Rectal smooth muscle tissue (tissue), 1 donor: ENCODE results near the gene PABPC1L.
"Not testable (repeated sequence)": the region's sequence is repeated elsewhere in the genome, so short reads cannot be mapped to it uniquely, and the experiment has no call there.

Experiments used
- H3K27ac ChIP-seq: one replicate; pipeline ENCODE4 v1.7.0; 2013; ENCODE audit warnings: low read depth, low read length, inconsistent platforms
- H3K27me3 ChIP-seq: one replicate; pipeline ENCODE4 v1.7.0; 2013; ENCODE audit warnings: low read length; ENCODE audit not compliant: control insufficient read depth, insufficient read depth
- H3K36me3 ChIP-seq: one replicate; pipeline ENCODE4 v1.7.0; 2013; ENCODE audit warnings: low read length; ENCODE audit not compliant: control insufficient read depth, insufficient read depth
- H3K4me1 ChIP-seq: one replicate; pipeline ENCODE4 v1.7.0; 2013; ENCODE audit warnings: low read length; ENCODE audit not compliant: control insufficient read depth, insufficient read depth
- H3K4me3 ChIP-seq: one replicate; pipeline ENCODE4 v1.7.0; 2013; ENCODE audit warnings: low read length
- H3K9ac ChIP-seq: one replicate; pipeline ENCODE4 v1.7.0; 2013; ENCODE audit warnings: low read length

Gene PABPC1L

DNA sequence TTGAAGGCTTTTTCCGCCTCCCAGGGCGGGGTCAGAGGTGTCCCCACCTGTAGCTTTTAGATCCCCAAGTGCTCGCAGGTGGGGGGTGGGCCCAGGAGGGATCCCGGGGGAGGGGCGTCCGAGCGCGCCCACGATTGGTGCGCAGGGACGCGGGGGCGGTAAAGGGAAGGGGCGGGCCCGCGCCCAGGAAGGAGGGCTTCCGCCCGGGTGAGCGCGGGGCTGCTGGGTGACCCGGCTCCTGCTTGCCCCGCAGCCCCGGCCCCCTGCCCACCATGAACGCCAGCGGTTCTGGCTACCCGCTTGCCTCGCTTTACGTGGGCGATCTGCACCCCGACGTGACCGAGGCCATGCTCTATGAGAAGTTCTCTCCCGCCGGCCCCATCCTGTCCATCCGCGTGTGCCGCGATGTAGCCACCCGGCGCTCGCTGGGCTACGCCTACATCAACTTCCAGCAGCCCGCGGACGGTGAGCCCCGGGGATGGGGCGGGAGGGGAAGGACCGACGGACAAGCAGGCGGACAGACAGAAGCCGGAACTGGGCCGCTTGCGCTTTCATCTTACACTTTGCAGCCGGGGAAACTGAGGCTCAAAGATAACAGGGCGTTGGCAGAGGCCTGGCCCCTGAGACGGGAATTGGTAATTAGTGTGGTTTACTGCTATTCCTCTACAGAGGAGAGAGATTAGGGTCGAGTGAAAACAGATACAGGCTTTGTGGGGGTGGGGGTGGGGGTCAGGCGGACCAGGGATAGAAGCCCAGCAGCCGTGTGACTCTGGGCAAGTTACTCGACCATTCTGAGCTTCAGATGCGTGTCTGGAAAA lies at the start of gene PABPC1L:
PABPC1L (plus strand) TSS at position 189 of the 818 bp plus-strand sequence; CDS start at position 273, 84 bp downstream.
- H3K4me3 ChIP-seq, result peak within 1 kb of the TSS; percentile 75
- no peaks in the 10 kb centered on the region for H3K4me1 ChIP-seq
- H3K27me3 ChIP-seq, result no peaks in the 10 kb centered on the region
- H3K27ac ChIP-seq, result no peak within 1 kb of the TSS
- H3K36me3 ChIP-seq, result peaks cover 8% of the 10 kb centered on the region
- no peak within 1 kb of the TSS for H3K9ac ChIP-seq

DNA sequence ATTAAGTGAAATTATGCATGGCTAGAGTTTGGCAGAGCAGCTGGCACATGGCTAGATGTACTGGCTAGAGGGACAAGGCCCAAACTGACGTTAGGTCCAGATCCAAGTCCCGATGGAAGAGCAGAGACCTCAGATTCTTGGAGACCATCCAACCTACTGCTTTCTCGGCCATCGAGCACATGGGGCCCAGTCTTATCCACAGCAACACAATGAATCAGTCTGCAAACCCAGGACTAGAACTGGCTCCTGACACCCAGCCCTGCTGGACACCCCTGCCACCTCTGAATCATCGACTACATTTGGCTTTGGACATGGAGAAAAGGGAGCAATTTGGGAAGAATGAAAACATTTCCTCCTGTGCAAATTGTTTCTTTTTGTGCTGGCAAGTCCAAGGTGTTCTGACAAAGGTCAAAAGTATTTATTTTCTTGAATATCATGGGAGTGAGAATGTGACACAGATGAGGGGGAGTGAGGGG lies 48.3 kb upstream of the PABPC1L start:
- Histone ChIP-seq H3K4me3 (no peak overlapping the region), H3K4me1 (no peaks in the 10 kb centered on the region), H3K9ac (no peak overlapping the region), H3K27ac (no peak overlapping the region), H3K27me3 (no peaks in the 10 kb centered on the region), H3K36me3 (no peaks in the 10 kb centered on the region)

DNA sequence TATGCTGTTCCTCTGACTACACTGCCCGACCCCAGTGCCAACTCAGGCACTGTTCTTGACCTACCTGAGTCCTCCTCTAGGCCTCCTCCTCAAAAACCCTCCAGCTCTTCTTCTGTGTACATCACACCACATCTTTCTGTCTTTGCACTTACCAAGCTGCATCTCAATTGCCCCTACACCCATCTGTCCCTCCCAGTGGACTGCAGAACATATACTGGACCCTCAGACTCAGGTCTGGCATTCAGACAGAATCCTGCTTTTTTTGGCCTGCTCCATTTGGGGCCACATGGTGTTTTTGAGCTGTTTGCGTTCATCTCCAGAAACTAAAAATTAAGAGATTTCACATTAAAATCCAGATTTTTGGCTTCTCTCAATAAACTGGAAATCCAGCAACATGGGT lies 47.6 kb upstream of the PABPC1L start:
- no peaks in the 10 kb centered on the region for H3K4me1 ChIP-seq
- no peaks in the 10 kb centered on the region for H3K36me3 ChIP-seq
- H3K27ac ChIP-seq, result no peak overlapping the region
- no peak overlapping the region for H3K4me3 ChIP-seq
- no peak overlapping the region for H3K9ac ChIP-seq
- no peaks in the 10 kb centered on the region for H3K27me3 ChIP-seq

DNA sequence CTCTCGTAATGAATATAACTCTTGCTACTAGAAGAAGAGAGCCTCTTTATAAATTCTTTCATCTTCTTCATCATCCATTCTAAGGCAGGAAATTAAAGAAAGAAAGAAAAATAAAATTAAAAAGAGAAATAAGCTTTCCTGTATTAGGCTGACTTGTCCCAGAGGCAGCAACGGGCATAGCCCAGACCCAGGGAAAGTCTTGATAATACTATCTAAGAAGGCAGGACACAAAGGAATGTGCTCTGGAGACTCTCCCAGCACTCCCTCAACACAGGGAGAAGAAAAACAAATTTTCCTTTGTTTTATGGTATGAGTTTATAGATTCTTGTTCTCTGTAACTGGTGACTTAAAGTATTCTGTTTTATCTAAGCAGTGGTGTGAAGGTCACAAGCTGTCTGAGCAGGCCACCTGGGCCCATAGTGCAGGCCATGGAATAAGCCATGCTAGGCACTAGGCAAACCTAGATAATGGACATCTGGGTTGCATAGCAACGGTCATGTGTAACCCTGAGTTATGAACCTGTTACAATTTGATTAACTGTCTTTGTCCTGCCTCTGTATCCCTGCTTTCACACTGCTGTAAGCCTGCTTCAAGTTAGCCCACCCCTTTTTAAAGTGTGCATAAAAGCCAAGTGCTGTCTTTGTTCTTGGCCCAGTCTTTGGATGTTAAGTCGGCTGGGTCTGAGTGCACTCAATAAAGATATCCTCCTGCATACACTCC lies 46.3 kb upstream of the PABPC1L start:
- not testable (repeated sequence) for H3K4me1 ChIP-seq, H3K27ac ChIP-seq, H3K27me3 ChIP-seq, H3K4me3 ChIP-seq, H3K9ac ChIP-seq, H3K36me3 ChIP-seq

DNA sequence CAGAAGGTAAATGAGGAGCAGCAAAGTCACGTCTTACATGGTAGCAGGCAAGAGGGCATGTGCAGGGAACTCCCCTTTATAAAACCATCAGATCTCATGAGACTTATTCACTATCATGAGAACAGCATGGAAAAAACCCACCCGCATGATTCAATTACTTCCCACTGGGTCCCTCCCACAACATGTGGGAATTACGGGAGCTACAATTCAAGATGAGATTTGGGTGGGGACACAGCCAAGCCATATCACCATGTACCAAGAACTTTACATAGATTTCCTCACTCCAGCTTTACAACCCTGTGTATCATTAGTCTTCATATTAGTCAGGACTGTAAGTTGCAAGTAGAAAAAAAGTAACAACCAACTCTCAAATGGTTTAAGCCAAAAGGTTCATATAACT lies 45.4 kb upstream of the PABPC1L start:
- H3K27me3 ChIP-seq, result not testable (repeated sequence)

DNA sequence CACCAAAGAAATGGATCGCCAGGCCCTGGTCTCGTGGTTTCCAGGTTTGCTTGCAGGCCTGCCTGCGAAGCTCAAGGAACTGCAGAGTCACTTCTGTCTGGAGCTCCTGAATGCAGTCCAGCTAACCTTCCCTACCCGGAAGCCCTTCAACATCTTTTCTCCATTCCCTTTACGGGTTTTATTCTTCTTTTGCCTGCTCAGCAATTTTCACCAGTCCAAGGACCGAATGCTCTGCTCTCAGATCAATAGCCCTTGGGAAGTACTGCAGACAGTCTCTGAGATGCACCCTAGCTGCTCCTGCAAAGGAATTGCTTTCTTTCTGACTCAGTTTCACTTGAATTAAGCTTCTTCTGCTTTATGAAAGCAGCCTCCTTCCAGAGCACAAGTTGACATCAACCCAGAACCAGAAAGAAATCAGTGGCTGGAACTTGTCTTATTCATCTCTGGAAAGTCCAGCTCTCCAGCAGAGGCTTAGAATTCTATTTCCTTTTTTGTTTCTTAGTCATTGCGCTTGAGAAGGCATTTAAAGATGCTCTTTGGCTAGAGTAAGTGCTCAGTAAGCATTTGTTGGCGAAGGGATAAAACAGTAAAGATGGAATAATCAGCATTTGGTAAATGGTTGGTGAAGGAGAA lies 43.0 kb upstream of the PABPC1L start:
- H3K4me3 ChIP-seq, result no peak overlapping the region
- no peak overlapping the region for H3K9ac ChIP-seq

More for the DNA sequence above, 45.4 kb upstream of the PABPC1L start:
- H3K27ac ChIP-seq, H3K4me1 ChIP-seq, H3K9ac ChIP-seq, H3K4me3 ChIP-seq, H3K36me3 ChIP-seq: not testable (repeated sequence)

DNA sequence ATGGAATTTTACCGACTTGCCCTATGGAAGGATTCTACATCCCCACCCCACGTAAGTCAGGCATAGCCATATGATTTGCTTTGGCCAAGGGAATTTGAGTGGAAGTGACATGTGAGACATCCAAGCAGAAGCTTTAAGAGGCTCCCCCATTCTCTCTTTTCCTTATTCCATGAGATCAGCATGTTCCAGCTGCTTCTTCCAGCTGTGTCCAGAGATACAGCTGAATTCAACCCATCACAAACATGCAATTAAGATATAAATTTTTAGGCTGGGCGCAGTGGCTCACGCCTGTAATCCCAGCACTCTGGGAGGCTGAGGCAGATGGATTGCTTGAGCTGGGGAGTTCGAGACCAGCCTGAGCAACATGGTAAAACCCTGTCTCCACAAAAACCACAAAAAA lies 40.4 kb upstream of the PABPC1L start:
- Histone ChIP-seq H3K27me3 (no peaks in the 10 kb centered on the region), H3K4me1 (no peaks in the 10 kb centered on the region), H3K36me3 (no peaks in the 10 kb centered on the region), H3K27ac (no peak overlapping the region), H3K4me3 (no peak overlapping the region), H3K9ac (no peak overlapping the region)

More for the DNA sequence above, 43.0 kb upstream of the PABPC1L start:
- Histone ChIP-seq H3K4me1 (no peaks in the 10 kb centered on the region), H3K27me3 (no peaks in the 10 kb centered on the region), H3K27ac (no peak overlapping the region), H3K36me3 (no peaks in the 10 kb centered on the region)

DNA sequence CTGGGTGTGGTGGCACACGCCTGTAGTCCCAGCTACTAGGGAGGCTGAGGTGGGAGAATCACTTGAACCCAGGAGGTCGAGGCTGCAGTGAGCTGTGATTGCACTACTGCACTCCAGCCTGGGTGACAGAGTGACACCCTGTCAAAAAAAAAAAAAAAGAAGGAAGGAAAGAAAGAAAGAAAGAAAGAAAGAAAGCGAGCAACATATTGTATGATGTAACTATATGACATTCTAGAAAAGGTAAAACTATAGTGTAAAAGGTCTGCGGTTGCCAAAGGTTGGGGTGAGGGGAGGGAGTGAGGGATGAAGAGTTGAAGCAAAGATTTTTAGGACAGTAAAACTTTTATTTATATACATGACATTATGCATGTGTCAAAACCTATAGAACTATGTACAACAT lies 27.5 kb upstream of the PABPC1L start:
- H3K4me3 ChIP-seq, H3K36me3 ChIP-seq, H3K27ac ChIP-seq, H3K27me3 ChIP-seq, H3K9ac ChIP-seq: not testable (repeated sequence)
- peaks cover 14% of the 10 kb centered on the region for H3K4me1 ChIP-seq

DNA sequence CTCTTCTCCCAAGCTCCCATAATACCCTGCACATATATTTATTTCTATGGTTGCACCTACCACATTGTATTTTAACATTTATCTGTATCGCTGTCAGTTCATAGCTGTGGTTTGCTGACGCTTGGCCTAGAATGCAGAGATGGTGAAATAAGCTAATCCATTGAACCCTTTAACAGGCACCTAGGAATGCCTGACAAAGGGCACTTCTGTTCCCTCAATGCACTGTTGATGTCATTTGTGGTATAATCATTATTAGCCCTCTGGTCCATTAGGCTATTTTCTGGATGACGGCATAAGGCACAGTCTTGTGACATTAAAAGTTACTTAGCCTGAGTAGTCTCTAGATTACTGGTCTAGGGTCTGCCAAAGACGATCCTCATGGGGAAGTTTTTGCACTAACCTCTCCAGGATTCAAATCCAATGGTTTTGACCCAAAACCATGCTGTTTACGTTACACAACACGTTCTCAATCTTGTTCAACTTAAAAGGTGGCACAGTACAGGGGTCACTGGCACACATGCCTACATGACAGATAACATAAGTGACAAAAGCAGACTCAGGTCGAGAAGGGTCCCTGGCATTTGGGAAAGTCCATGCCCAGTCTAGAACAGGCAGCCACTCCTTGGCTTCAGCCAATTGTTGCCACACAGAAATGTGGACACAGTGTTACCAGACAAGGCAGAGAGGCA lies 26.5 kb upstream of the PABPC1L start:
- H3K4me3 ChIP-seq, result no peak overlapping the region
- H3K36me3 ChIP-seq, result no peaks in the 10 kb centered on the region
- H3K27me3 ChIP-seq, result no peaks in the 10 kb centered on the region
- H3K27ac ChIP-seq, result no peak overlapping the region
- H3K9ac ChIP-seq, result no peak overlapping the region
- peaks cover 21% of the 10 kb centered on the region for H3K4me1 ChIP-seq

DNA sequence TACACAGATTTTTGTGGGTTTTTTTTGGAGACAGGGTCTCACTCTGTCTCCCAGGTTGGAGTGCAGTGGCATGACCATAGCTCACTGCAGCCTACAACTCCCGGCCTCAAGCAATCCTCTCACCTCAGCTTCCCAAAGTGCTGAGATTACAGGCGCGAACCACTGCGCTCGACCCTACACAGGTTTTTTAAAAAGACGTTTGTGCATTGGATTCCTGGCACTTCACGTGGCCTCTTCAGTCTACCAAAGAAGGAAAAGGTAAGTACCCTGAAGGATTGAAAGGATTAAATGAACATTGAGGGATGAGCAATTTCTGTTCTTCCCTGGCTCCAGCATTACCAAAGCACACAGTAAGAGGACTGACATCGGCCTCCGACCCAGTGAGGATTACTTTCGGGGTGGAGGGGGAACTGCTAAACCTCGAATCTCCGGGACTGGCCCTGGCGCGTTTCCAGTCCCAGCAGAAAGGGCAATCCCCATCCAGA lies 24.9 kb upstream of the PABPC1L start:
- Histone ChIP-seq H3K4me3 (peak overlapping the region; percentile 74), H3K27me3 (no peaks in the 10 kb centered on the region), H3K4me1 (peaks cover 22% of the 10 kb centered on the region), H3K27ac (peak overlapping the region; percentile 76), H3K9ac (peak overlapping the region; percentile 53), H3K36me3 (no peaks in the 10 kb centered on the region)

DNA sequence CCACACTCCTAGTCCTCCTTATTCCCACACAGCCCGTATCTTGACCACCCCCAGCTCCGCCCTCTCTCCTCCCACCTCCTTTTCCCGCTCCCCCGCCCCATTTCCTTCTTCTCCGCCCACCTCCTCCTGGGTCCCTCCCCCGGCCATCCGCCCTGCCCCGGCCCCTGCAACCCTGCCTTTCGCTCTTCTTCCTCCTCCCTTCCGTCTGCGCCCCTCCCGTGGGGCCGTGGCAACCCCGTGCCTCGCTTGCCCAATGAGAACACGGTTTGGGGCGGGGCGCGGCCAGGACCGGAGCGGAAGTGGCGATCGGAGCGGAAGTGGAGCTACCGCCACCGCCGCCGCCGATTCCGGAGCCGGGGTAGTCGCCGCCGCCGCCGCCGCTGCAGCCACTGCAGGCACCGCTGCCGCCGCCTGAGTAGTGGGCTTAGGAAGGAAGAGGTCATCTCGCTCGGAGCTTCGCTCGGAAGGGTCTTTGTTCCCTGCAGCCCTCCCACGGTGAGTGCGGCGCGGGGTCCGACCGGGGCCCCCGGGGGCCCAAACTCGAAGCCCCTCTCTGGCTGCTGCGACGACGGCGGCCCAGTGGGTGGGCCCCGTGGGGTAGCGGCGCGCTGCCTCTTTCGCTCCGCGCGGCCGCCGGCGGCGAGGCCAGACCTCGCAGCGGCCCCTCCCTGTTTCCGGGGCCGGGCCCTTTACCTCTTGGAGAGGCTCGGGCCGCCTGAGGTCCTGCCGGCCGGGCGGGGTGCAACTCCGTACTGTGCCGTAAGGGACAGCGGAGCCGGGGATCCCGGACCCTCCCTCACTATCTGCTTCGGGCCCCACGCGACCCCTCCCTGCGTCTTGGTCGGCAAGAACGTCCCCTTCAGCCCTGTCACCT lies 24.2 kb upstream of the PABPC1L start, which contains the start of gene YWHAB:
YWHAB (plus strand) TSS at position 314 of the 874 bp plus-strand sequence. CDS start 15,829 bp downstream, outside the sequence.
- Histone ChIP-seq H3K27ac (peak within 1 kb of the TSS; percentile 94), H3K9ac (peak within 1 kb of the TSS; percentile 91), H3K27me3 (no peaks in the 10 kb centered on the region), H3K4me1 (peaks cover 22% of the 10 kb centered on the region), H3K36me3 (no peaks in the 10 kb centered on the region), H3K4me3 (peak within 1 kb of the TSS; percentile 91)
